NCI-H1417 treated with DMSO at 0.1 percent for 48 hours (cell line): ENCODE measurements around the gene RAI1.
"Not testable (repeated sequence)": the region's sequence is repeated elsewhere in the genome, so short reads cannot be mapped to it uniquely, and the experiment has no call there.

Experiments
- DNase-seq: peaks from one replicate; lab custom pipeline; 2025; lab: John Stamatoyannopoulos, UW

The RAI1 gene

DNA sequence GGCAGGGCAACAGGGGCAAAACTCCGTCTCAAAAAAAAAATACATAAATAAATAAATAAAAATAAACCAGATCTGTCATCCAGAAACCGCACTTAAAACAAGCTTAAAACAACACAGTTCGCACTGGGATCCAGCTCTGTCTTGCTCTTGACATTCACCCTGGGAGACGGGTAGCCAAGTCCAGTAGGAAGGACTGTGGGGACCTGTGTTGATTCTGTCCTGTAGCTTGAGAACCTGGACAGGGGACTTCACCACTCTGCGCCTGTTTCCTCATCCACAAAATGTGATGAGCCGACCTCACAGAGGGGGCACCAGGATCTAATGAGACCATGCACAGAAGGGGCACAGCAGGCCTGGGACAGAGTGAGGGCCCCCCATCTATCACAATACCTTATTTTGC, 1.5 kb upstream of the RAI1 start:
- DNase-seq: no peak

DNA sequence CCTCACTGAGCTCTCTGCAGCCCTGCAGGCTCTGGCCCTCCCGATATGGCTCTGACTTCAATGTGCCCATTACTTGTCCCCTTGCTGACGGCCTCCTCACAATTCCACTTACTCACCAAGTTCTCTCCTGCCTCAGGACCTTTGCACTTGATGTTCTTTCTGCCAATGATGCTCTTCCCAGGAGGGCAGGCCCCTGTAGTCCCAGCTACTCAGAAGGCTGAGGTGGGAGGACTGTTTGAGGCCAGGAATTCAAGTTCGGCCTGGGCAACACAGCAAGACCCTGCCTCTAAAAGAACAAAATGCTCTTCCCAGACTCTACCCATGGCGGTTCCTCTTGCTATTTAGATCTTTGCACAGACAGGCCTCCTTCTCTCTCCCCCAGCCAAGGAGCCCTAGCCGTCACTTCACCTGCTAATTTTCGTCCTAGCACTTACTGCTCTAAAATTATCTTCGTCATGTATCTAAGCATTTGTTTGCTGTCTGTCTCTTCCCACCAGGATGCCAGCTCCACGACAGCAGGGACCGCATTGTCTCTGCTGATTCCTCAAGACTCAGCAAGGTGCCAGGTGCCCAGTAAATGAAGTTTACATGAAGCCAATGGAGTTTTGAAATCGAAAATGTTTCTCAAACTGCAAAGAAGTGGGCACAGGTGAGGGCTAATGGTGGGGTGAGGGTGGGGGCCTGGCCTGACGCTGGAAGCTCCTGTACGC, 626 bp upstream of the RAI1 start:
- no peak for DNase-seq

DNA sequence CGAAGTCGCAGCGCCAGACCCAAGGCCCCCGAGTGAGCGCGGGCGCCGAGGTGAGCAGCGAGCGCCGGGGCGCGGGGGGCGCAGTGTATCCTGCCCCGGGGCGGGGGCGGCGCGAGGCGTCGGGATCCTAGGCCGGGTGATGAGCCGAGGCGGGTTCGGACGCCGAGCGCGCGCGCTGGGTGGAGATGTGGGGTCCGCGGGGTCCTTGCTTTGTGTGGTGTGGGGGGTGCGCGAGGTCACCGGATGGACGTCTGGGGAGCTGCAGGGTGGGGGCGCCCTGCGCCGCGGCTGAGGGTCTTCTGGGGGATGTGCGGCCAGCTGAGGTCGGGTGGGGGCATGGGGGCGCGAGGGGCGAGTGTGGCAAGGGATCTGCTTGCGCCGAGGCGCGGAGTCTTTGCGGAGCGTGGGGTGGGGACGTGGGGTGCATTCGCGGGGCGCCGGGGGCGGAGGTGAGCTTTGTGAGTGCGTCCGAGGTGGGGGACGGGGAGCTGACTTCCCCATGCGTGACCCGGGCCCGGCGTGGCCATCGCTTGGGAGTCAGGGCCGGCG, 560 bp downstream of the RAI1 start:
- DNase-seq: no peak

DNA sequence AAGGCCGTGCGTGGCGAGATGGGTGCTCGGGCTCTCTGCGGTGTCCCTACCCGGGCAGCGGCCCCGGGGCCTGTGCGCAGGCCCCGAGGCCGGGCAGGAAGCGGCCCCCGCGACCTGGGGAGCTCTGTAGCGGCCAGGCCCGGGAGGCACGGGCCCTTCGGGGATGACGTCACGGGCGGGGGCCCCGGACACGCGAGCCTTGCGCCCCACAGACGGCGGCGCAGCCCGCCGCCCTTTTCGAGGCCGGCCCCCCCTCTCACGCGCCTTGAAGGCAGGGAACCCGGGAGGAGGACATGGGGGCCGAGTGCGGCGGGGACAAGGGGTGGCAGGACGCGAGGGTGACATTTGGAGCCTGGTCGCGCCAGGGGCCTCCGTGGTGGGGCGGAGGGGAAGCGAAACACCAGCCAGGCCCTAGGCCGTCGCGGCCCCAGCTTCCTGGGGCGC, 1.1 kb downstream of the RAI1 start:
- no peak for DNase-seq

DNA sequence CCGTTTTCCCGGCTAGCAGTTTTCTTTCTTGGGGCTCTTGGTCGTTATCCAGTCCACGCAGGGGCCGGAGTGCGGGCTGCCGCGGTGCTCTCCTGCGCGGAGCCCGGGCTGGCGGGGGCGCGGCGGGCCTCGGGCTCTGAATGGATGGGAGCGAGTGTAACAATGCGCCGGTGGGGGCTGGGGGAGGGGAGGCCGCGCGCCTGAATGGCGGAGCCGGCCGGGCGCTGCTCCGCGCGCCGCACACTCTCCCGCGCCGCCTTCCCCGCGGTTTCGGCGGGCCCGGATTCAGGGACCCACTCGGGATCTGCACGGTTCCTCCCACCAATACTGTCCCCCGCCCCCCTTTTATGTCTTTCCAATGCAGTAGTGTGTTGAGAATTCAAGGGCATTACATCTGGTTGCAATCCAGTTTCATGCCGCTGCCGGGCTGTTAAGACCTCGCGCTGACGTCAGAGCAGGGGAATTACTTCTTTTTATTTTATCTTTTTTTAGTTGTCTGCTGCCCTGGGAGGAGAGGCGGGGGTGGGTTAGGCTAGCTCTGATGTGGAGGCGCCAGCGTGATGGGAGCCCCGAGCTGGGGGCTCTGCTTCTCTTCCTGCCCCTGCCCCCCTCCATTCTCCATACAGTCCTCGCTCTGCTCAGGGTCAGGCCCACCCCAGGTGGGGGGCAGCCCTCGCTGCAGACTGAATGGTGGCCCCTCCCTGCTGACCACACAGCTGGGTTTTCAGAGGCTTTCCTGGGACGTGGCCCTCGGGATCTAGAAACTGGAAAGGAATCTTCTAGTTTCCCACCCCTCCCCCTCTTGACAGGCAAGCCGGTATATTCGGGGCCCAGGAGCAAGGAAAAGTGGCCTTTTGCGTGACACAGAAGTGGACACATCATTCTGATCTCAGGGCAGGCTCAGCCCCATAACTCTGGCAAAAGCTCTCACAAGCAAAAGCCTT, 1.8 kb downstream of the RAI1 start:
- no peak for DNase-seq

DNA sequence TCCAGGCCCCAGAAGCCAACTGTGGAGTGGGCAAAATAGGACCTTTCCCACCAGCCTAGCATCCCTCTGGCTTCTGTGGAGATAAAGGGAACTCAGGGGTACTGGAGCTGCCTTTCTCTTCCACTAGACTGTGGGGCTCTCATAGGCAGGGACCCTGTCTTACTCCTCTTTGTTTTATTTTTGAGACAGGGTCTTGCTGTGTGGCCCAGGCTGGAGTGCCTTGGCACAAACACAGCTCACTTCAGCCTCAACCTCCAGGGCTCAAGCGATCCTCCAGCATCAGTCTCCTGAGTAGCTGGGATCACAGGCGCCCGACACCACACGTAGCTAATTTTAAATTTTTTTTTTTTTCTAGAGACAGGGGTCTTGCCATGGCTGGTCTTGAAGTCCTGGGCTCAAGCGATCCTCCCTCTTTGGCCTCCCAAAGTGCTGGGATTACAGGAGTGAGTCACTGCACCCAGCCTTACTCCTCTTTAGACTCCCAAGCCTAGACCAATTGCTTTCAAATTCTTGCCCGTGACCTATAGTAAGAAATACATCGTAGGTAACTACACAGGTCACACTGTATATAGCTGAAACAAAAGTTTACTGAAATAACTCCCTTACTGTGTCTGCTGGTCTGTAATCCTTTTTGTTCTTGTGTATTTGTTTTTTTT, 2.6 kb downstream of the RAI1 start:
- no peak for DNase-seq

DNA sequence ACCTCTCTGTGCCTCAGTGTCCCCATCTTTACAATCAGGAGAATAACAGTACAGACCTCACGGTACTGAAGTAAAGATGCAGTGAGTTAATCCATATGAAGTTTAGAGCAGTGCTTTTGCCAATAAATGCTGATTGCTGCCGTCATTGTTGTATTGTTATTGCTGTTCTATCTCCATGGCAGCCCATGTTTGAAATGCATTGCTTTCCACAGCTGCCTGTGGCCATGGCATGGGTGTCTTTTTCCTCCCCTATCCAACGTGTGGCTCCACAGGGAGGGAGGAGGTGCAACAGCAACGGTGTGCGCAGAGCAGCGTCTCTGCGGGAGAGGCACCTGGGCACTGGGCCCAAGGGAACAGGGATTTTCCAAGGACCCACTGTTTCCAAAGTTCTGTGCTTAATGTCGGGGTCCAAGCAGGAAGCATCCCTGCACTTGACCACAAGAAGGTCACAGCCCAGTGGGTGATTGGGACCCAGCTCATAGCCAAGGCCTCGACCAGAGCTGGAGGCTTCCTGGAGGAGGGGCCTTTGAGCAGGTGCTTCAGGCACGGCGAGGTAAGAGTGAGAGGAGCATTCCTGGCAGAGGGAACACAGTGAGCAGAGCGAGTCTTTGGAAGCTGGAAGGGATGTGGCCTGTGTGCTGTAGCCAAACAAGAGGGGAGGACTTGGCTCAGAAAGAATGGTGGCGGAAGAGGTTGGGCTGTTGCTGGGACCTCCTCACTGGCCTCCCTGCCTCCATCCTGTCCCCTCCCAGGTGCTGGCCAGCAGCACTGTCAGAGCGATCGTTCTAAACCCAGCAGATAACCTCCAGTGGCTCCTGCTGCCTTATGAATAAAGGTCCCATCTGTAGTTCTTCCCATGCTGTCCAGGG, 3.9 kb downstream of the RAI1 start:
- no peak for DNase-seq

DNA sequence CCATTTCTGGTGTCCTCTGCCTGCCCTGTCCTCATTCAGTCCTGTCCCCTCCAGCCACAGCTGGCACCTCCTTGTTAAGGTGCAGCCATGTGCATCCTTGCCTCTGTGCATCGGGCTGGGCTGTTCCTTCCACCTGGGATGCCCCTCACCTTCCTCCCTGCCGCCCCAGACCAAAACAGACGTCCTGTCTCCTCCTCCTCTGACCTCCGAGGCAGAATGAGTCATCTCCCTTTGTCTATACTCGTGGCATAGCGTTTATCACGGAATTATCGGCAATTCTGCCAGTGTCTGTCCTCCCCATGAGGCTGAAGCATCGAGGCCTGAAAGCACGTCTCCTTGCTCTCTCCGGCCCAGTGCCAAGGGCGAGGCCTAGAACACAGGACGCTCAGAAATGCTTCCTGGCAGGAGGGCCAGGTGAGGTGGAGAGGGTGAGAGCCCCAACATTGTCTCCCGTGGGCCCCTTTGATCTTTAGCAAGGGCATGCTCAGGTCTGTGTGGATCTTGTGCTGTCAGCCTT, 4.6 kb downstream of the RAI1 start:
- DNase-seq: no peak

DNA sequence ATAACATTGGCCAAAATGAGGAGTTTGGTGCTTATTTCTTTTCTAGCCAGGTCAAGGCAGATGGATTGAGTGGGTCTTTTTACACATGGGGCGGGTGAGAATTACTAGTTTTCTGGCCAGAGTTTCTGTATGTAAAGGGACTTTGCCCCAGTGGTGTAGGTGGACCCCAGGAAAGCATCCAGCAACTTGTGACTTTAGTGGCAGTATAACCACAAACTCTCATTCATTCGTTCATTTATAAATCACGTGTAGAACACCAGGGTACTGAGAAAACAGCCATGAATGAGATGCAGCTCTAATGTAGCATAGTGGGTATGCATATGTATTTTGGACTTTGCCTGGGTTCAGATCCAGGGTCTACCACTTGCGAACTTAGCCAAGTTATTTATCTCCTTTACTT, 8.1 kb downstream of the RAI1 start:
- no peak for DNase-seq

DNA sequence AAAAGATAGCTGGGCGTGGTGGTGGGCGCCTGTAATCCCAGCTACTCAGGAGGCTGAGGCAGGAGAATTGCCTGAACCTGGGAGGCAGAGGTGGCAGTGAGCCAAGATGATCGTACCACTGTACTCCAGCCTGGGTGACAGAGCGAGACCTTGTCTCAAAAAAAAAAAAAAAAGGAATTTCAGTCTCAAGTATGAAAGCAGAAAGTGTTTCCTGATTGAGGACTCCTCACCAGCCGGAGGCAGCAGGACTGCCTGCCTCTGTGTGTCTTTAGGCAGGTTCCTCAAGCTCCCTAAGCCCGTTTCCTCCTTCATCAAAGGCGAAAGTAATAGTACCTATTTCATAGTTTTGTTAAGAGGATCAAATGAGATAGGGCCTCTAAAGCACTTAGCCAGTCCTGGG, 9.0 kb downstream of the RAI1 start:
- not testable (repeated sequence) for DNase-seq

DNA sequence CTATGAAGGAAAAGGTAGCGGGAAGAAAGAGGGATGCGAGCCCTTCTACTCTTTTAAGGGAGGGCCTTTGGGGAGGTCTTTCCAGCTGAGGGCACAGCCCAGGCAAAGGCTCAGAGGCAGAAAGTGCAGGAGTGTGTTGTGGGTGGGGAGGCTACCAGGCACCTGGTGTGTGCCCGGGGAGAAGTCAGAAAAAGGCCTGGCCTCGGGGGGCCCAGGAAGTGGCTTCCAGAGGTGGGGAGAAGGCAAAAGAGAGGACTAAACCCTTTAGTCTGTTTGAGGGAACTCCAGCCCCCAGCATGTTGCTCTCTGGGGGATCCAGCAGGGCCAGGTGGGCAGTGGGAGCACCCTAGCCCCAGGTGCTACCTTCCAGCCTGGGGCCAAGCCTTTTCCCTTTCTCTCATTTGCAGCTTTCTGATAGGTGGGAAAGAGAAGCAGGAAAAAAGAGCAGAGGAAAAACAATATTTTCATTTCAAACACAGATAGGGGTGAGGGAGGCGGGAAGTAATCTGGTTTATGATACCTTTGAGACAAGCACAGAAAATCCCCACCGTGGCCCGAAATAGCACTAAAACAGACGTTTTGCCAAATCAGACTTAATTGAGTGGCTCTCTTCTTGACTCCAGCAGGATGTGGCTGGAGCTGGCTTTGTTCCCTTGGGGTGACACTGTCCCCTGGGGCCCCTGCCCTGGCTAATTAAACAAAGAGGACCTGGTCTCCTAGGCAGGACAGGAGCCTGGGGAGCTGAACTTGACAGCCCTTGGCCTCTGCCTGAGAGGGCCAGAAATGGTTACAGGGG, 10.4 kb downstream of the RAI1 start:
- DNase-seq: no peak

DNA sequence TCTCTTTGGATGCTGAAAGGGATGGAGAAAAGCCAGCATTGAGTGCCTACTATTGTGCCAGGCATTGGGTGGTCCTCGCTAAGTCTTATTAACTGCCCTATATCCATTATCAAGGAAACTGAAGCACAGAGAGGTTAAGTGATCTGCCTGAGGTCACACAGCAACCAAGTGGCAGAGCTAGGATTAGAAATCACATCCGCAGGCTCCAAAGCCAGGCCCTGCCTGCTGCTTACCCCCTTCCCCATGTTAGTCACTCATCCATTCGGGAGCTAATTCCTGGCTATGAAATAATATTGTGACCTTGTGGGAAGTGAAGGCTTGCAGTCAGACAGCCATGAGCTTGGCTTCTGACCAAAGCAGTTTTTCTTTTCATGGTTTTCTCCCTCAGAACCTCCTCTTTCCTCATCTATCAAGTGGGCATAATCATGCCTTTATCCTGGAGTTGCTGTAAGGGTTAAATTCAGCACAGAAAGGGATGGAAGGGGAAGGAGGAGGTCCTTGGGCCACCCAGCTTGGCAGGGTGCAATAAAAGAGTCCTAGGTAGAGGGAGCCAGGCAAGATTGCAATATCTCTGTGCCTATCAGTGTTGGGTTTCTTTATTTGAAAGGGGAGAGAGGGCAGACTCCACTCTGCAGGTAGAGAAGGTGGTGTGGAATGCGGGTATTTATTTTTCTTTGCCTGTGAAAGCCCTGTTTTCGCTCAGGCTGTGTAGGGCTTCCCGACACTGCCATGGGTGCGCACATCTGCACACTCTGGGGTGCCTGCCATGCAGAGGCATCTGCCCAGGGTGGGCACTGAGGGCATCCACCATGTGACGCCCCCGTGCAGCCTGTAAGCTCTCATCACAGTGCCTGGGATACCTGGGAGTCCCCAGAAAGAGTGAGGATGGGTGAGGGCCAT, 11.3 kb downstream of the RAI1 start:
- DNase-seq: no peak

DNA sequence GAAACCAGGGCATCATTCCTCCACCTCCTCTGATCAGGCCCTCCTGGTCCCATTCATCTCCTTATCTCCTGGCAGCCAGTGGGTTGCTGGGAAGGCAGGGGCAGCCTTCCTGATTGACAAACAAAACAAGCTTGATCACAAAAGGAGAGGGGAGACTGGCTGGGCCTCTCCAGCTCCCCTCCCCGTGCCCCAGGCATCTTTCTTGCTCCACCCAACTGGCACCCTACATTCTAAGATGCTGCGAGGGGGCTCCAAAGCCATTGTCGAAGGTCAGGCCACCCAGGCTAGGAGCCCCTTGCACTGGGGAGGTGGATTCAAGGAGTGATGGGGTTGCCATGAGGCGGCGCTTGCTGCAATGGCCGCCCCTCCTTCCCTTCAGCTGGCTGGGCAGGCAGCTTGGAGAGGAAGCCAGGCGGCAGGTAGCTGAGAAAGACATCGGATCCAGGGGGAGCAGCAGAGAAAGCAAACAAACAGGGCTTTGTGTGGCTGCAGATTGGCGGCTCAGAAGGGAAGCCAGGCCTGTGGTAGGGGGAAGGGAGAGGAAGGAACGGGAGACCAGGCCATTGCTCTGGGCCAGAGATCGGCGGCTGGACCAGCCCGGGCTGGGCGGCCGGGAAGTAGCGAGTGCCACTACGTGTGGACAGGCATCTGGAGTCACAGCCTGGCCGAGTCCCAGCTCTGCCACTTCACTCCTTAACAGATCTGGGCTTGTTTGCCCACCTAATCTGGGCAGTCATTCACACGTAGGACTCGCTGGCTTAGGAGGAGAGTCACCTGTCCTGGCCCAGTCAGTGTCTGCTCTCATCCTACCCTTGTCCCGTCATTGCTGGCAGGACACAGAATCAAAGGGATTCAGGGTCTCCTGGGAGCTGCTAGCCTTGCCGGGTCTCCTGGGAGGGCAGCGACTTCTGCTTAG, 12.3 kb downstream of the RAI1 start:
- no peak for DNase-seq

DNA sequence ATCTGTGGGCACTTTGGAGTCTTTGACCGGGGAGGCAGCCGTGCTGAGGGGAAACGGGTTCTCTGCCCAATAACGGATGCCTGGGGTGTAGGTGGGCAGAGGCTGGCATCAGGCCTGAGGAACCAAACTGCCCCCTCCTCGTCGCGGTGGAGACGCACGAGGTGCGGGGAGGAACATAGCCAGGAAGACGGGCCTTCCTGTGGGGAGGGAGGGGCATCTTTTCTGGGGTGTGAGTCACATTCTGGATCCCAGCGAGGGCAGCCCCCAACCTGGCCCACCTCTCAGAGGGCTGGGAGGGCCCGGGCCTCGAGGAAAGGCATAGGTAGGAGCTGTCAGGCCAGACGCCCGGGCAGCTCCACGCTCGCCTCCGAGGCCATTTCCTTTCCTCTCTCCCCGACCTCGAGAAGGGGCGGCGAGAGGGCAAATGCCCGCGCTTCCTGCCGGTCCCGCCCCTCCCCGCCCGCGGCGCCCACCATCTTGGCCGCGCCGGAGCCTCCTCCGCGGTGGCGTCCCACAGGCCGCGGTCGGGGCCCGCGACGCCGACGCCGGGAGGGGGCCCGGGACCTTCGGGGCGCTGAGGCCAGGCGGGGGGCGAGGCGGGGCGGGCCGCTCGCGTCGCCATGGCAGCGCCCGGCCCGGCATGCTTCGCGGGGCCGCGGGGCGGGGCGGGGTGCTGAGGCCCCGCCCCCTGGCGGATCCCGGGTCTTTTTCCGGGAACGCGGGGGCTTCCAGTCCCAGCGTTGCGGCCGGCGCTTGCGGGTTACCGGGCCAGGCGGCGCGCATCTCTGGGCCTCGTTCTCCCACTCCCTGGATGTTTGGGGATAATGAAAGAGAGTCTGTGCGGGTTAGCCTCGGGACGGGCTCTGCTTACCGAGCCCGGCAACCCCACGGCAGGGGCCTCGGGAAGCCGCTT, 13.2 kb downstream of the RAI1 start:
- DNase-seq: no peak

DNA sequence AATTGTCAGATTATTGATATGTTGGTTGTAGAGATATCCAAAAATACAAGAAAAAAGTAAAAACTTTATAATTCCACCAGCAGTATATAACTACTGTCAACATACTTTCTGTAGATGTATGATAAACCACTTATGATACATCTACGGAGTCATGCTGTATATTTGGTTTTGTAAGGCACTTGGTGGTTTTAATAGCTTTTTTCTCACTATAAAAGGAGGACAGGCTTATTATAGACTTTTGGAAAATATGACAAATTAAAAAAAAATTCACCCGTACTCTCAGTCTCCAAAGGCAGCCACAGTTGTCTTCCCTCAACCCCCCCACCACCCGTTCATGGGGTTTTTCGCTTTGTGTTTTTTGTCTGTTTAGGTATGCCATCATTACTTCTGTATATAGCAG, 14.8 kb downstream of the RAI1 start:
- no peak for DNase-seq

DNA sequence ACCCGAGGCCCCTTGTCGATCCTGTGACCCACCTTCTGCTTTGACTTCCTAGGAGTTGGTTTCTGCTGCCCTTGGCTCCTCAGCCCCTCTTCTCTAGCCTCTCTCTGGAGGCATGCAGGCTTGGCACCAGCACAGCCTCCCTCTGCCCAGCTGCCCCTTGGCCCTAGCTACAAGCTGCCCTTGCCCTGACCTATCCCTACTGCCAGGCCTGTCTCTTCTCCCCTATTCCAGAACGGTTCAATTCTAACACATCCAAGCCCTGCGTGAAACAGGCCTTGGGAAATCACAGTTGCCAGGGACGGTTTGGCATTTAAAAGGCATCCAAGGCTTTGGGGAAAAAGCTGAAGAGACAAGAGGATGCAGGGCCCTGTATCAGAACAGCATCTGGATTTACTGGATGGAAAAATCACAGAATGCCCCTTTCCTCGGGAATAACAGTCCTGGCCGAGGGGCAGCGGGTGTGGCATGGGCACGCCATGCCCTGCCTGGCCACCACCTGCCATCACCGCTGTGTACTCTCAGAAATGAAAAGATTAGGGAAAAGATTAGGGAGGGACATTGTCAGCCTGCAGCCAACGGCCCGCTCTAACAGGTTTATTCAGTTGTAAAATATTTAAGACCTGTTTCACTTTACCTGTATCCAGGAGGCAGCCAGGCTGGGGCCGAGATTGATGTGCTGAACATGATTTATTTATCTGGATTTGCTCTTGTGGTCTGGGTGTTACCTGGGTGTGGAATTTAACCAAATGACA, 15.8 kb downstream of the RAI1 start:
- no peak for DNase-seq
